ENCODE results near the gene COMTD1. TPM values are rescaled to one million over a fixed set of nuclear protein-coding genes. Genes with fewer than 3 reads are reported as not detected.

The COMTD1 gene
- total RNA-seq, 1 experiment from 2014 or later: 20.5 TPM

GRCh38 chr10:75209086-75209920 lies 26.5 kb downstream of the COMTD1 start:
- ChIA-PET POLR2A (ENCODE audit: unreplicated experiment) (interaction anchor here (0.5 to 0.8 kb wide), 3 partner anchors 16 to 82 kb away, joined by 3 to 4 read pairs (median 3); no protein-coding TSS in a partner anchor), CTCF (interaction anchor here (0.6 to 1.4 kb wide), 4 partner anchors 21 to 84 kb away, joined by 3 to 6 read pairs (median 4); no protein-coding TSS in a partner anchor)
- TF ChIP-seq EZH2 (IDR thresholded peaks at IDR 0.05; ENCODE audit: low read depth) (no peak), CTCF (conservative IDR thresholded peaks at IDR 0.05) (no peak)
- peak overlapping the region; percentile 93 for H2AFZ ChIP-seq
- peak overlapping the region; percentile 86 for H3K27ac ChIP-seq
- no peak for DNase-seq
- H3K4me1 ChIP-seq (replicated peaks; ENCODE audit: insufficient read depth): peaks cover 38% of the 10 kb centered on the region
- intact Hi-C loops (cut with micrococcal nuclease; ENCODE audit: unreplicated experiment): no loop called here
- peaks cover 36% of the 10 kb centered on the region for H3K79me2 ChIP-seq (ENCODE audit: low read depth)
- peaks cover 37% of the 10 kb centered on the region for H3F3A ChIP-seq (ENCODE audit: insufficient read depth, low read depth)
- H3K4me3 ChIP-seq: peak overlapping the region; percentile 77
- no peaks in the 10 kb centered on the region for H3K9me2 ChIP-seq (ENCODE audit: insufficient read depth)
- H3K4me2 ChIP-seq: peak overlapping the region; percentile 99
- H3K27me3 ChIP-seq (ENCODE audit: insufficient read depth, low read depth): no peaks in the 10 kb centered on the region
- peaks cover 18% of the 10 kb centered on the region for H4K20me1 ChIP-seq (ENCODE audit: insufficient read depth)
- H3K36me3 ChIP-seq (ENCODE audit: low read depth): peaks cover 17% of the 10 kb centered on the region
- no peaks in the 10 kb centered on the region for H3K9me3 ChIP-seq (ENCODE audit: insufficient read depth, low read depth)
- no TSS peak for BruUV-seq (replicated peaks)

- Histone ChIP-seq H3K27me3 (ENCODE audit: insufficient read depth, low read depth) (no peaks in the 10 kb centered on the region), H3K9me3 (ENCODE audit: insufficient read depth, low read depth) (no peaks in the 10 kb centered on the region), H3K4me1 (replicated peaks; ENCODE audit: insufficient read depth) (peaks cover 28% of the 10 kb centered on the region), H3K79me2 (ENCODE audit: low read depth) (peaks cover 25% of the 10 kb centered on the region), H3F3A (ENCODE audit: insufficient read depth, low read depth) (peaks cover 27% of the 10 kb centered on the region), H3K4me2 (no peak overlapping the region), H3K27ac (no peak overlapping the region), H3K4me3 (no peak overlapping the region), H3K9me2 (ENCODE audit: insufficient read depth) (no peaks in the 10 kb centered on the region), H4K20me1 (ENCODE audit: insufficient read depth) (peaks cover 11% of the 10 kb centered on the region), H3K36me3 (ENCODE audit: low read depth) (peaks cover 8% of the 10 kb centered on the region), H2AFZ (no peak overlapping the region)
- TF ChIP-seq EZH2 (IDR thresholded peaks at IDR 0.05; ENCODE audit: low read depth) (no peak), CTCF (conservative IDR thresholded peaks at IDR 0.05) (no peak)
- no TSS peak for BruUV-seq (replicated peaks)
- intact Hi-C loops (cut with micrococcal nuclease; ENCODE audit: unreplicated experiment): no loop called here
- ChIA-PET CTCF (no interaction called here), POLR2A (ENCODE audit: unreplicated experiment) (no interaction called here)
- DNase-seq: no peak
Observed at GRCh38 chr10:75208181-75208580, 27.6 kb downstream of the COMTD1 start.

GRCh38 chr10:75207857-75208144 lies 28.0 kb downstream of the COMTD1 start:
- peaks cover 4% of the 10 kb centered on the region for H3K36me3 ChIP-seq (ENCODE audit: low read depth)
- BruUV-seq (replicated peaks): no TSS peak
- H3K4me1 ChIP-seq (replicated peaks; ENCODE audit: insufficient read depth): peaks cover 28% of the 10 kb centered on the region
- peaks cover 23% of the 10 kb centered on the region for H3F3A ChIP-seq (ENCODE audit: insufficient read depth, low read depth)
- H2AFZ ChIP-seq: no peak overlapping the region
- ChIA-PET CTCF (no interaction called here), POLR2A (ENCODE audit: unreplicated experiment) (no interaction called here)
- H3K27me3 ChIP-seq (ENCODE audit: insufficient read depth, low read depth): no peaks in the 10 kb centered on the region
- no peak overlapping the region for H3K27ac ChIP-seq
- intact Hi-C loops (cut with micrococcal nuclease; ENCODE audit: unreplicated experiment): no loop called here
- H4K20me1 ChIP-seq (ENCODE audit: insufficient read depth): peaks cover 11% of the 10 kb centered on the region
- peaks cover 21% of the 10 kb centered on the region for H3K79me2 ChIP-seq (ENCODE audit: low read depth)
- TF ChIP-seq EZH2 (IDR thresholded peaks at IDR 0.05; ENCODE audit: low read depth) (no peak), CTCF (conservative IDR thresholded peaks at IDR 0.05) (no peak)
- no peak overlapping the region for H3K4me3 ChIP-seq
- no peaks in the 10 kb centered on the region for H3K9me3 ChIP-seq (ENCODE audit: insufficient read depth, low read depth)
- no peak overlapping the region for H3K4me2 ChIP-seq
- no peak for DNase-seq
- H3K9me2 ChIP-seq (ENCODE audit: insufficient read depth): no peaks in the 10 kb centered on the region

Measured in PC-9 (cell line).